K562 treated with DMSO at 1 percent for 4 hours (cell line): ENCODE measurements around the gene MED6. TPM values are rescaled to one million over a fixed set of nuclear protein-coding genes. Genes with fewer than 3 reads are reported as not detected.

Source experiments
- total RNA-seq: library from RNA; unstranded; fragments of 300-600 nt; gene quantifications from 2 replicates; pipeline ENCODE4 v1.2.3, GENCODE V29; 2022; ENCODE audit not compliant: insufficient read depth

Gene MED6
- 12.5 TPM in 2 replicates for total RNA-seq

GRCh38 chr14:70600382-70601157 is at the start of gene MED6:
MED6 (minus strand) TSS chr14:70600655; CDS start chr14:70600637, 18 bp downstream.

GRCh38 chr14:70641548-70642302 is 41.3 kb upstream of the MED6 start, which contains the start of gene TTC9:
TTC9 (plus strand) TSS chr14:70641916; CDS start chr14:70642130, 214 bp downstream.

GRCh38 chr14:70534904-70535303 is 65.6 kb downstream of the MED6 start, which contains the start of gene ADAM20:
ADAM20 (minus strand) TSS chr14:70535004; CDS start chr14:70524757, 10,247 bp downstream.

Other genes with a start within 250 kb of the MED6 start
- 7.2 and 8.6 TPM in 2 replicates for gene COX16, start 241.0 kb downstream of the MED6 start, total RNA-seq
- 1.8 and 2.0 TPM in 2 replicates for gene SYNJ2BP, start 183.6 kb downstream of the MED6 start, total RNA-seq
- gene ADAM21, start 148.5 kb downstream of the MED6 start, total RNA-seq, result 0.62 TPM in 1 of 2 replicates, not detected in the other
- not detected in 2 replicates for gene ADAM20, start 65.7 kb downstream of the MED6 start, total RNA-seq
- gene TTC9, start 41.3 kb upstream of the MED6 start, total RNA-seq, result not detected in 2 replicates
- gene MAP3K9, start 208.9 kb upstream of the MED6 start, total RNA-seq, result 0.57 and 1.1 TPM in 2 replicates